GM12878 (cell line): ENCODE data around the gene GOLGA8K.
"Not testable (repeated sequence)": the region's sequence is repeated elsewhere in the genome, so short reads cannot be mapped to it uniquely, and the experiment has no call there.

Experiments
- BRCA1 ChIP-seq: IDR thresholded peaks from 2 replicates; pipeline ENCODE4 v1.6.1; 2011; ENCODE audit warnings: low read depth, low read length, improper control_type of control experiment
- CEBPB ChIP-seq, 2 experiments: fragments of 150-350 bp in 1 of 2; IDR thresholded peaks; 2 replicates each; pipeline ENCODE4 v1.6.1; 2012 to 2014; ENCODE audit warnings: low read depth in 2 of 2, low read length in 2 of 2, borderline replicate concordance in 1 of 2, inconsistent platforms in 1 of 2
- CTCF ChIP-seq, 3 experiments: IDR thresholded peaks in 2 of 3; conservative IDR thresholded peaks in 1 of 3; 2 replicates each; pipeline ENCODE4 v1.5.1; 2011; ENCODE audit warnings: low read depth in 3 of 3, low read length in 3 of 3, mild to moderate bottlenecking in 3 of 3, control low read depth in 2 of 3, moderate library complexity in 2 of 3, inconsistent platforms in 1 of 3, mixed read lengths in 1 of 3; ENCODE audit not compliant: control insufficient read depth in 2 of 3, insufficient read depth in 1 of 3; ENCODE audit errors: extremely low read depth in 1 of 3
- EGR1 ChIP-seq, 2 experiments: IDR thresholded peaks; 1 replicate in 1 of 2; 2 replicates in 1 of 2; pipeline ENCODE4 v1.6.1; 2011 to 2012; ENCODE audit warnings: low read depth in 2 of 2, low read length in 2 of 2, borderline replicate concordance in 1 of 2, mild to moderate bottlenecking in 1 of 2, moderate library complexity in 1 of 2
- EZH2 ChIP-seq: IDR thresholded peaks from 2 replicates; pipeline ENCODE4 v1.6.1; 2012; ENCODE audit warnings: low read depth, mild to moderate bottlenecking, control low read depth, inconsistent platforms, low read length, borderline replicate concordance; ENCODE audit not compliant: control insufficient read depth
- FOXK2 ChIP-seq: fragments of 450-650 bp; IDR thresholded peaks from 2 replicates; pipeline ENCODE4 v1.6.1; 2017; ENCODE audit warnings: mild to moderate bottlenecking, moderate library complexity
- HCFC1 ChIP-seq: fragments of 150-350 bp; IDR thresholded peaks from 2 replicates; pipeline ENCODE4 v1.6.1; 2014; ENCODE audit warnings: low read length
- MAX ChIP-seq: IDR thresholded peaks from 2 replicates; pipeline ENCODE4 v1.6.1; 2012; ENCODE audit warnings: low read depth, low read length, improper control_type of control experiment
- POLR2A ChIP-seq: IDR thresholded peaks from 2 replicates; pipeline ENCODE4 v1.6.1; 2011; ENCODE audit warnings: low read depth, mild to moderate bottlenecking, low read length
- RAD21 ChIP-seq: IDR thresholded peaks from 2 replicates; pipeline ENCODE4 v1.6.1; 2011; ENCODE audit warnings: mild to moderate bottlenecking, low read depth, low read length, moderate library complexity; ENCODE audit not compliant: insufficient read depth
- RAD51 ChIP-seq: fragments of 450-650 bp; IDR thresholded peaks from 2 replicates; pipeline ENCODE4 v1.6.1; 2016; ENCODE audit warnings: moderate library complexity, mild to moderate bottlenecking, inconsistent platforms
- SP1 ChIP-seq: IDR thresholded peaks from one replicate; pipeline ENCODE4 v1.6.1; 2011; ENCODE audit warnings: low read depth, low read length
- SUZ12 ChIP-seq: fragments of 200-600 bp; sonication (generic); IDR thresholded peaks from one replicate; pipeline ENCODE4 v1.6.1; 2018; ENCODE audit warnings: antibody characterized with exemption, mild to moderate bottlenecking; ENCODE audit not compliant: unreplicated experiment

- not testable (repeated sequence) for TF ChIP-seq FOXK2; POLR2A; CTCF (IDR thresholded peaks at IDR 0.05 in 2 of 3, conservative IDR thresholded peaks at IDR 0.05 in 1 of 3; ENCODE audit: control insufficient read depth in 2 of 3, extremely low read depth in 1 of 3, insufficient read depth in 1 of 3, low read depth in 3 of 3, low read length in 3 of 3); HCFC1; RAD21; BRCA1; MAX; SUZ12; SP1; EGR1 (IDR thresholded peaks at IDR 0.05; ENCODE audit: borderline replicate concordance in 1 of 2, low read depth in 2 of 2, low read length in 2 of 2); EZH2; CEBPB (IDR thresholded peaks at IDR 0.05; ENCODE audit: borderline replicate concordance in 1 of 2, low read depth in 2 of 2, low read length in 2 of 2); RAD51
Observed at GRCh38 chr15:32427635-32428034, 24.5 kb upstream of the GOLGA8K start.
